GM18867 (cell line): ENCODE results near the gene GALM.

Experiments
- ATAC-seq: cut with Tn5 transposase; IDR thresholded peaks from one replicate; pipeline ENCODE4 v1.9.1; 2021; ENCODE audit warnings: mild to moderate bottlenecking, moderate library complexity; ENCODE audit not compliant: unreplicated experiment

GALM gene

DNA sequence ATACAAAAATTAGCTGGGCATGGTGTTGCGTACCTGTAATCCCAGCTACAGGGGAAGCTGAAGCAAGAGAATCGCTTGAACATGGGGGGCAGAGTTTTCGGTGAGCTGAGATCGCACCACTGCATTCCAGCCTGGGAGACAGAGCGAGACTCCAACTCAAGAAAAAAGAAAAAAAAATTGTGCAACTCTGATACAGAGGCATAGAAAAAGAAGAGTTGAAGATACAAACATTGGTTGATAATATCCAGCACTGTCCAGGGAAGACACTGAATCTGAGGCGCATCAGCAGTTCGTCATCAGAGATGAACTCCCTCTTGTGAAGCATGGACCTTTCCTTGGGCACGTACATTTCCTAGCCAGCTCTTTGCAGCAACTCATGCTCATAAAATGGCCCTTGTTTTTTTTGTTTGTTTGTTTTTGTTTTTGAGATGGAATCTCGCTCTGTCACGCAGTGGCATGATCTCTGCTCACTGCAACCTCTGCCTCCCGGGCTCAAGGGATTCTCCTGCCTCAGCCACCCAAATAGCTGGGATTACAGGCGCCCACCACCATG, 16.7 kb upstream of the GALM start:
- ATAC-seq, result no peak

- no peak for ATAC-seq
Observed at GRCh38 chr2:38650012-38650411, 15.9 kb upstream of the GALM start.

DNA sequence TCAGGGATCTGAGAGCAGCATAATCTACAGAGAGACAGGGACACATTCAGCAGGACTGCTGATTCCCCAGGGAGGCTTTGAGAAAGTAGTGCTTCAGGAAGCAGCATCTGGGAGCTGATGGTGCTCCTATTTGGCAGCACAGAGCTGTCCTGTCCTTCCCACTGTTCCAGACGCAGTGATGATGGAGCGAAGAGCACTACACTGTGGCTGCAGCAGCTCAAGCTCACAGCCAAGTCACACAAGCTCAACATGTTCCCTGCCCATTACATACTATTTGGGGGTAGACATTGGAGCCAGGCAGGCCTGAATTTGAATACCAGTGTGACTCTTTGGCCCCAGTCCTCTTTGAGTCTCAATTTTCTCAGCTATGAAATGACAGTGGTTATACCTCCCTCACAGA, 15.2 kb upstream of the GALM start:
- ATAC-seq, result no peak

DNA sequence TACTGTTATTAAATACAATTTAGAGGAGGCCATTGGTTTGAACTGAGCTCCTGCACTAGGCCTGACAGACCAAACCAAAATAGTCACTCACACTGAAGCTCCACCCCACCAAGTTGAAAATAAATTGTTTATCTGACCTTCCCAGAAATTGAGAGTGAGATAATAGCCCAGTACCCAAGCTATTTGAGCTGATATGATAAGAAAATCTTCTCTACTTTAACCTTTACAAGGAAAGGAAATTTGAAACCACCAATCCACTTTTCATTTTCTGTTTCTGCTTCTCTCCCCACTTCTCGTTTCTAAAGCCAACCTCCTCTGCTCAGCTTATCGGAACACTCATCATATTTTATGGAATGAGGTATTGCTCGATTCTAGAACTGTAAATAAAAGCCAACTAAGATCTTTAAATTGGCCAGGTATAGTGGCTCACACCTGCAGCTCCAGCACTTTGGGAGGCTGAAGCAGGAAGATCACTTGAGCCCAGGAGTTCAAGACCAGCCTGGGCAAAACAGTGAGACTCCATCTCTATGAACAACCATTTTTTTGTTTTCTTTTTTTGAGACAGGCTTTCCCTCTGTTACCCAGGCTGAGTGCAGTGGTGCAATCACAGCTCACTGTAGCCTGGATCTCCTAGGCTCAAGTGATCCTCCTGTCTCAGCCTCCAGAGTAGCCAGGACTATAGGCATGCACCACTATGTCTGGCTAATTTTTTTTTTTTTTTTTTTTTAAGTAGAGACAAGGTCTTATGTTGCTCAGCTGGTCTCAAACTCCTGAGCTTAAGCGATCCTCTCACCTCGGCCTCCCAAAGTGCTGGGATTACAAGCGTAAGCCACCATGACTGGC, 13.3 kb upstream of the GALM start:
- no peak for ATAC-seq

- ATAC-seq, result peak; percentile 1
Observed at GRCh38 chr2:38653380-38653714, 12.6 kb upstream of the GALM start.

DNA sequence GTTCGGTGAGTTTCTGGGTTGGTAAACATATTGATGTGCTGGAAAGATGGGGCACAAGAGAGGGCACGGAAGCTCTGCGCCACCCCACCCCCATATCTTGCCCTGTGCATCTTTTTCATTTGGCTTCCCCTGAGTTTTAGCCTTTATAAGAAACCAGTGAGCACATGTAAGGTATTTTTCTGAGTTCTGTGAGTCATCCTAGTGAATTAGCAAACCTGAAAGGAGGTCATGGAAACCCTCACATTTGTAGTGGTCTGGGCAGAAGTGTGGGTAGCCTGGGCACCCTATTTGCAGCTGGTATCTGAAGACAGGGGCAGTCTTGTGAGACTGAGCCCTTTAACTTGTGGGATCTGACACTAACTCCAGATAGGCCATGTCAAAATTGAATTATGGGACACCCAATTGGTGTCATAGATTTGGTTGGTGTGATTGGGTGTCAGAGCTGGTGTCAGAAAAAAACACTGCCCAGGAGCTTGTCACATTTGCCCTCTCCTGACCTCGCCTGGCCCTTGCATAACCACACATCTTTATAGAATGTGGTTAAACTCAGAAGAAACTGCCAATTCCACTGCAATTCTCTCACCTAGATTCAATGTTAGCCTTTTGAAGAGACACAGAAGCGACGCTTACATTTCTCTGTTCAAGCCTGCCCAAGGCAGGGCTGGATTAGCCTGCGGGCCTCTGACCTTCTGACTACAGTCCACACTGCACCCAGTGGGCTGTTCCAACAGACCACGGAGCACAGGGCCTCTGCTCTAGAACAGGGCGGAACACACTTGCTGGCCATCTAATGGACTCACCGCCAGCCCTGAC, 12.0 kb upstream of the GALM start:
- ATAC-seq, result peak; percentile 53

GRCh38 chr2:38654528-38655381, 11.2 kb upstream of the GALM start:
- no peak for ATAC-seq

DNA sequence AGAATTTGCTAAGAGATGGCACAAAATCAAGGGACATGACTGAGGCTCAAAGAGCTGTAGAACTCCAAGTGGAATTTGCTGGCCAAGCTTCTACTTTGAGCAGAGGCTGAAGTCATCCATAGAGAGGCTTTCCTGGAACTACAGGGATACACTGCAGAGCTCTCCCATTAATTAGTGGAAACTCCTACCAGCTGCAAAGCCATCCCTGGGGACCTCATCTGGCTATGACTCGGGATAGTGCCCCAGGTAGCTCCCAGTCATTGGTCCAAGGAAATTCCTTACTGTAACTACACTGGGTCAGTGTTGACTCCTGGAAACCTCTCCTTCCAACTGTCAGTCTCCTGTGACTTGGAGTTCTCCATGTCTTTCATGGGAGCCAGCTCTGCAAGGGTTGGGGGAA, 10.5 kb upstream of the GALM start:
- no peak for ATAC-seq

GRCh38 chr2:38656866-38657480, 8.9 kb upstream of the GALM start:
- no peak for ATAC-seq

- no peak for ATAC-seq
Observed at GRCh38 chr2:38658613-38659012, 7.3 kb upstream of the GALM start.

- no peak for ATAC-seq
Observed at GRCh38 chr2:38659115-38659514, 6.8 kb upstream of the GALM start.

GRCh38 chr2:38660282-38660681, 5.6 kb upstream of the GALM start:
- ATAC-seq, result no peak

- no peak for ATAC-seq
Observed at GRCh38 chr2:38661306-38661705, 4.6 kb upstream of the GALM start.

- peak; percentile 27 for ATAC-seq
Observed at GRCh38 chr2:38666556-38666910, 619 bp downstream of the GALM start.

GRCh38 chr2:38668092-38668491, 2.2 kb downstream of the GALM start:
- ATAC-seq, result no peak

DNA sequence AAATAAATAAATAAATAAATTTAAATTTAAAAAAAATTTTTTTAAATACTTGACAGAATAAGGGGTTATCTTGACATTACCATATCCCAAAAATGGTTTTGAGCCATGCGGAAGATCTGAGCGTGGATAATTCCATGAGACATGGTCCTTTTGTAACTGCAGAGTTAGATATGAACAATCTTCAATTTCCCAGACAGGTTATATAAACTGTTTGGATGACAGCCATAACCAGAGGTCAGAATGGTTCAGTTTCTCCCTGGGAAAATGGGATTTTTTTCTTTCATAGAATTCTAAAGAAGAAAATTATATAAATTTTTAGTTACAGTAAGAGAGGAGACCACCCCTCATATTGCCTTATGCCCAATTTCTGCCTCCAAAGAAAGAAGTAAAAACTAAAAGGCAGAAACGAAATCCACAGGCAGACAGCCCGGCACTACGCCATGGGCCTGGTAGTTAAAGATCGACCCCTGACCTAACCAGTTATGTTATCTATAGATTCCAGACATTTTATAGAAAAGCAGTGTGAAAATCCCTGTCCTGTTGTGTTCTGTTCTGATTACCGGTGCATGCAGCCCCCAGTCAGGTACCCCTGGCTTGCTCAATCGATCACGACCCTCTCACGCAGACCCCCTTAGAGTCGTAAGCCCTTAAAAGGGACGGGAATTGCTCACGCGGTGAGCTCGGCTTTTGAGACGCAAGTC, 3.0 kb downstream of the GALM start:
- ATAC-seq, result no peak

GRCh38 chr2:38671303-38671702, 5.4 kb downstream of the GALM start:
- no peak for ATAC-seq

- no peak for ATAC-seq
Observed at GRCh38 chr2:38671946-38672345, 6.0 kb downstream of the GALM start.

DNA sequence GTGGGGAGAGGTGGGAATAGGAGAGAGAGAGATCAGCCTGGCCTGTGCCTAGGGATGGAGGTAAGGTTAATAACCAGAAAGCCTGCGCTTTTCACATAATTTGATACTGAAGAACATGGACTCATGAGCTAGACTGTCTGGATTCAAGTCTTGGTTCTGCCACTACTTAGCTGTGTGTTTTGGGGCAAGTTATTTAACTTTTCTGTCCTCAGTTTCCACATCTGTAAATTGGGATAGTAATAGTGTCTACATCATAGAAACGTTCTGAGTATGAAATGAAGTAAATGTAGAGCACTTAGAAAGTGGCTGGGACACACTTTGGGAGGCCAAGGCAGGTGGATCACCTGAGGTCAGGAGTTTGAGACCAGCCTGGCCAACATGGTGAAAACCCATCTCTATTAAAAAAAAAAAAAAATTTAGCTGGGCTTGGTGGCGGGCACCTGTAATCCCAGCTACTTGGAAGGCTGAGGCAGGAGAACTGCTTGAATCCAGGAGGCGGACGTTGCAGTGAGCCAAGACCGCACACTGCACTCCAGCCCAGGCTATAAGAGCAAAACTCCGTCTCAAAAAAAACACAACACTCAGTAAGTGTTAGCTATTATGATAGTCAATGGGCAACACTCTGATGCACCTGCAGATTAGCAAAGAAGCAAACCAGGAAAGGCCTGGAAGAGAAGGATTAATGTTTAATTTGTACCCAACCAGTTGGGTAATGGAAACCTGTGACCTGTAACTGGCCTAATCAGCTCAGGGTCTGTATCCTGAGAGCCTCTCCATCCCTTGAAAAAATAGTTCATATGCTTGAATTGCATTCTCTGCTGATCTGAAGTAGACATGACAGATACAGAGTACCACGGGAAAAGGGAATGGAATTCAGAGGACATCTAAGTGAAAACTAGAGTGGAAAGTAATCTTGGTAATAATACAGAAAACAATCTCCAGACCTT, 6.8 kb downstream of the GALM start:
- no peak for ATAC-seq
